Uterus (tissue), 4 donors: Measurements from ENCODE around the gene ULK4. TPM values are rescaled to one million over a fixed set of nuclear protein-coding genes. Genes with fewer than 3 reads are reported as not detected.
"Not testable (repeated sequence)": the region's sequence is repeated elsewhere in the genome, so short reads cannot be mapped to it uniquely, and the experiment has no call there.

Source experiments
- DNase-seq, 2 donors: peaks; one replicate each; pipeline ENCODE4 v3.0.0-alpha.2; 2019 to 2020
- H3K27ac ChIP-seq, 2 donors: fragments of 200-600 bp; sonication (generic); 1 replicate in 1 of 2; 2 replicates in 1 of 2; pipeline ENCODE4 v1.5.1; 2016 to 2018
- H3K27me3 ChIP-seq, 2 donors: fragments of 200-600 bp; sonication (generic); one replicate each; pipeline ENCODE4 v1.5.1; 2018 to 2019; ENCODE audit warnings: control low read depth in 1 of 2
- H3K36me3 ChIP-seq, 2 donors: fragments of 200-600 bp; sonication (generic); one replicate each; pipeline ENCODE4 v1.5.1; 2019; ENCODE audit warnings: control low read depth in 1 of 2
- H3K4me1 ChIP-seq, 2 donors: fragments of 200-600 bp; sonication (generic); one replicate each; pipeline ENCODE4 v1.5.1; 2018 to 2019; ENCODE audit warnings: control low read depth in 1 of 2
- H3K4me3 ChIP-seq, 2 donors: fragments of 200-600 bp; sonication (generic); 1 replicate in 1 of 2; 2 replicates in 1 of 2; pipeline ENCODE4 v1.5.1; 2018 to 2019; ENCODE audit warnings: mild to moderate bottlenecking in 1 of 2
- H3K9me3 ChIP-seq, 2 donors: fragments of 200-600 bp; sonication (generic); one replicate each; pipeline ENCODE4 v1.5.1; 2019; ENCODE audit warnings: control low read depth in 1 of 2
- CTCF ChIP-seq, 4 experiments: fragments of 200-600 bp in 2 of 4; fragments of 450-650 bp in 2 of 4; sonication (generic) in 2 of 4; IDR thresholded peaks; one replicate each; pipeline ENCODE4 v1.5.1; 2016 to 2019; ENCODE audit warnings: antibody characterized with exemption in 4 of 4, mild to moderate bottlenecking in 2 of 4, moderate library complexity in 1 of 4
- POLR2A ChIP-seq, 2 donors: fragments of 450-650 bp; IDR thresholded peaks; one replicate each; pipeline ENCODE4 v1.6.1; 2016; ENCODE audit warnings: antibody characterized with exemption in 2 of 2, mild to moderate bottlenecking in 1 of 2, moderate library complexity in 1 of 2
- intact Hi-C: fragments of 100-400 bp; cut with DNase I; formaldehyde crosslinking; loops from one replicate; pipeline ENCODE4 v1.15.1; 2023; ENCODE audit warnings: low total_unique reads
- total RNA-seq, 4 donors: library from RNA; depleted of rRNA in 3 of 4; stranded (reverse); fragments of >200 nt in 3 of 4; gene quantifications; one replicate each; pipeline versions ENCODE4 v1.1.0 to v1.2.4, GENCODE V29; 2014 to 2023
- donor health status: DM: yes; HTN: yes; CAD: no.

Gene ULK4
- total RNA-seq, 4 donors from 2014 or later: 8.7 to 118 (median 26.1) TPM

DNA sequence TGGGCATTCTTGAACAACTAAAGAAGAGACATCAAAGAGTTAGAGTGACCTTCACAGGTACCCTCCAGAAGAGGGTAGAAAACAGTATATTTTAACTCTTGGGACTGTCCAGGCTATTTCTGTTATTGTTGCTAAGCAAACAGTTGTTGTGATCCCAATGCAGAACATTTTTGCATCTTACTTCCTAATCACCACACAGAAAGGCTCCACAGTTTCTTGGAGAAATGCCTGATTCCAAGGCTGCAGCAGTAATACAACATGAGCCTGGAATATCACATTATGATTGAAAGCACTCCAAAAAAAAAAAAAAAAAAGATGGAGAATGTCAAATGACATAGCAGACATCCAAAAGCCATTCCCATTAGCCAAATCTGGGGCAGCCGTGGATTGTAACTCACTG lies 567.0 kb downstream of the ULK4 start:
- no peaks in the 10 kb centered on the region for H3K4me1 ChIP-seq
- DNase-seq: no peak
- no peaks in the 10 kb centered on the region for H3K9me3 ChIP-seq
- TF ChIP-seq POLR2A (IDR thresholded peaks at IDR 0.05): no peak
- no peak for TF ChIP-seq CTCF (IDR thresholded peaks at IDR 0.05)
- H3K27ac ChIP-seq: no peak overlapping the region
- no peaks in the 10 kb centered on the region for H3K36me3 ChIP-seq
- H3K4me3 ChIP-seq: no peak overlapping the region
- no peaks in the 10 kb centered on the region for H3K27me3 ChIP-seq
- intact Hi-C loops: no loop called here

DNA sequence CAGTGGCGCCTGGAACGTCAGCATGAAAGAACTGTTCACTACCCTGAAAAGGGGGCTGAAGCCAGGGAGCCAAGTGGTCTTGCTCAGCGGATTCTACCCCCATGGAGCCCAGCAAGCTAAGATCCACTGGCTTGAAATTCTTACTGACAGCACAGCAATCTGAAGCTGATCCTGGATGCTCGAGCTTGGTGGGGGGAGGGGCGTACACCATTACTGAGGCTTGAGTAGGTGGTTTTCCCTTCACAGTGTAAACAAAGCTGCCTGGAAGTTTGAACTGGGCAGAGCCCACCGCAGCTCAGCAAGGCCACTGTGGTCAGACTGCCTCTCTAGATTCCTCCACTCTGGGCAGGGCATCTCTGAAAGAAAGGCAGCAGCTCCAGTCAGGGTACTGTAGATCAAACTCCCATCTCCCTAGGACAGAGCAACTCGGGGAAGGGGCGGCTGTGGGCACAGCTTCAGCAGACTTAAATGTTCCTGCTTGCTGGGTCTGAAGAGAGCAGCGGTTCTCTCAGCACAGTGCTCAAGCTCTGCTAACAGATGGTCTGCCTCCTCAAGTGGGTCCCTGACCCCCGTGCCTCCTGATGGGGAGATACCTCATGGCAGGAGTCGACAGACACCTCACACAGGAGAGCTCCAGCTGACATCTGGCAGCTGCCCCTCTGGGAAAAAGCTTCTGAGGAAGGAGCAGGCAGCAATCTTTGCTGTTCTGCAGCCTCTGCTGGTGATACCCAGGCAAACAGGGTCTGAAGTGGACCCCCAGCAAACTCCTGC lies 591.0 kb downstream of the ULK4 start:
- H3K4me1 ChIP-seq, H3K9me3 ChIP-seq, H3K27ac ChIP-seq, intact Hi-C loops, DNase-seq, H3K36me3 ChIP-seq, H3K27me3 ChIP-seq, H3K4me3 ChIP-seq: not testable (repeated sequence)

- TF ChIP-seq CTCF (IDR thresholded peaks at IDR 0.05): no peak
- TF ChIP-seq POLR2A (IDR thresholded peaks at IDR 0.05): no peak
- intact Hi-C loops: no loop called here
Observed at GRCh38 chr3:41370307-41370706, 591.6 kb downstream of the ULK4 start.

DNA sequence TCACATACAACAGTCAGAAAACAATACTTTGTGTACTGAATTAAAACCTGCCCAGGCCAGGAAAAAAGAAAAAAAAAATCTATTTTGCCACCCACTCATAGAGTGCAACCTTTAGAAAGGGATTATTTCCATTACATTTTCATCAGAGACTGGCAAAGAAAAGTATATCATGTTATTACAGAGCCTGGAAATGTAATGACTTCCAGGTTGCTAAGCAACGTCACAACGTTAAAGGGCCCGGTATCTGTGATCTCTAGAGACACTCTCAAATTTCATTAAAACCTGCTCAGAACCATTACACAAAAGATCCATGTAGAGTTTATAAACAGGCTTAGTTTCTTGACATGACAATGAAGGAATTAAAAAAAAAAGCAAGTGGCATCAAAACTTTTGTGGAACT lies 592.1 kb downstream of the ULK4 start:
- Histone ChIP-seq H3K9me3 (no peaks in the 10 kb centered on the region), H3K4me3 (no peak overlapping the region), H3K27me3 (no peaks in the 10 kb centered on the region), H3K36me3 (no peaks in the 10 kb centered on the region), H3K4me1 (no peaks in the 10 kb centered on the region), H3K27ac (no peak overlapping the region)
- DNase-seq: no peak
- TF ChIP-seq POLR2A (IDR thresholded peaks at IDR 0.05) (no peak), CTCF (IDR thresholded peaks at IDR 0.05) (no peak)
- intact Hi-C loops: no loop called here

More at GRCh38 chr3:41370307-41370706, 591.6 kb downstream of the ULK4 start:
- Histone ChIP-seq H3K27me3 (no peaks in the 10 kb centered on the region), H3K4me3 (no peak overlapping the region), H3K27ac (no peak overlapping the region), H3K9me3 (no peaks in the 10 kb centered on the region), H3K36me3 (no peaks in the 10 kb centered on the region), H3K4me1 (no peaks in the 10 kb centered on the region)
- no peak for DNase-seq

GRCh38 chr3:41365973-41366372 lies 595.9 kb downstream of the ULK4 start:
- no peak overlapping the region for H3K27ac ChIP-seq
- TF ChIP-seq CTCF (IDR thresholded peaks at IDR 0.05) (no peak), POLR2A (IDR thresholded peaks at IDR 0.05) (no peak)
- no peak overlapping the region for H3K4me3 ChIP-seq
- DNase-seq: no peak
- intact Hi-C loops: no loop called here
- no peaks in the 10 kb centered on the region for H3K27me3 ChIP-seq
- H3K36me3 ChIP-seq: no peaks in the 10 kb centered on the region
- no peaks in the 10 kb centered on the region for H3K4me1 ChIP-seq
- no peaks in the 10 kb centered on the region for H3K9me3 ChIP-seq
